Loucy (cell line): ENCODE results near the gene MAST4.

Source experiments
- H2AFZ ChIP-seq: fragments of 200-600 bp; sonication (generic); 2 replicates; pipeline ENCODE4 v1.6.0; 2016; ENCODE audit warnings: antibody characterized with exemption, mild to moderate bottlenecking, low read length, moderate library complexity
- H3F3A ChIP-seq: fragments of 200-600 bp; 2 replicates; pipeline ENCODE4 v1.6.0; 2016; ENCODE audit warnings: antibody characterized with exemption, low read depth, mild to moderate bottlenecking
- H3K27me3 ChIP-seq: fragments of 200-600 bp; sonication (generic); 2 replicates; pipeline ENCODE4 v1.6.1; 2014; ENCODE audit warnings: low read length, mild to moderate bottlenecking; ENCODE audit not compliant: insufficient read depth, poor library complexity, severe bottlenecking
- H3K36me3 ChIP-seq: fragments of 200-600 bp; sonication (generic); 2 replicates; pipeline ENCODE4 v1.6.1; 2016; ENCODE audit warnings: low read length; ENCODE audit not compliant: insufficient read depth
- H3K4me1 ChIP-seq: fragments of 200-600 bp; sonication (generic); 2 replicates; pipeline ENCODE4 v1.5.1; 2014; ENCODE audit warnings: low read length, mild to moderate bottlenecking; ENCODE audit not compliant: insufficient read depth, poor library complexity, severe bottlenecking
- H3K4me2 ChIP-seq: fragments of 200-600 bp; sonication (generic); 2 replicates; pipeline ENCODE4 v1.6.0; 2014; ENCODE audit warnings: antibody characterized with exemption, low read length, low read depth, mild to moderate bottlenecking; ENCODE audit not compliant: poor library complexity, severe bottlenecking
- H3K4me3 ChIP-seq: fragments of 200-600 bp; sonication (generic); 2 replicates; pipeline ENCODE4 v1.5.1; 2014; ENCODE audit warnings: low read length, mild to moderate bottlenecking, mixed read lengths; ENCODE audit not compliant: poor library complexity, severe bottlenecking
- H3K79me2 ChIP-seq: fragments of 200-600 bp; sonication (generic); 2 replicates; pipeline ENCODE4 v1.6.1; 2014; ENCODE audit warnings: low read length; ENCODE audit not compliant: insufficient read depth
- H3K9ac ChIP-seq: fragments of 200-600 bp; sonication (generic); 2 replicates; pipeline ENCODE4 v1.6.0; 2014; ENCODE audit warnings: mild to moderate bottlenecking, low read depth, low read length, moderate library complexity; ENCODE audit not compliant: poor library complexity, severe bottlenecking
- H3K9me2 ChIP-seq: fragments of 200-600 bp; sonication (generic); replicated peaks from 2 replicates; pipeline ENCODE4 v1.6.1; 2016; ENCODE audit warnings: low read depth, low read length, mixed read lengths
- H3K9me3 ChIP-seq: fragments of 200-600 bp; sonication (generic); 2 replicates; pipeline ENCODE4 v1.6.1; 2014; ENCODE audit warnings: mild to moderate bottlenecking, antibody characterized with exemption, low read length, low read depth; ENCODE audit not compliant: insufficient read depth
- H4K20me1 ChIP-seq: fragments of 200-600 bp; sonication (generic); 2 replicates; pipeline ENCODE4 v1.6.0; 2014; ENCODE audit warnings: antibody characterized with exemption, low read length, mild to moderate bottlenecking; ENCODE audit not compliant: insufficient read depth, poor library complexity, severe bottlenecking
- EZH2phosphoT487 ChIP-seq: fragments of 200-600 bp; IDR thresholded peaks from 2 replicates; pipeline ENCODE4 v1.6.1; 2018; ENCODE audit warnings: antibody characterized with exemption, mild to moderate bottlenecking, moderate library complexity, borderline replicate concordance
- TF ChIP-seq, protein P1 (sequence below): fragments of 200-600 bp; sonication (generic); conservative IDR thresholded peaks from 2 replicates; pipeline ENCODE4 v1.5.1; 2014; ENCODE audit warnings: mild to moderate bottlenecking, antibody characterized with exemption, low read length

The MAST4 gene

DNA sequence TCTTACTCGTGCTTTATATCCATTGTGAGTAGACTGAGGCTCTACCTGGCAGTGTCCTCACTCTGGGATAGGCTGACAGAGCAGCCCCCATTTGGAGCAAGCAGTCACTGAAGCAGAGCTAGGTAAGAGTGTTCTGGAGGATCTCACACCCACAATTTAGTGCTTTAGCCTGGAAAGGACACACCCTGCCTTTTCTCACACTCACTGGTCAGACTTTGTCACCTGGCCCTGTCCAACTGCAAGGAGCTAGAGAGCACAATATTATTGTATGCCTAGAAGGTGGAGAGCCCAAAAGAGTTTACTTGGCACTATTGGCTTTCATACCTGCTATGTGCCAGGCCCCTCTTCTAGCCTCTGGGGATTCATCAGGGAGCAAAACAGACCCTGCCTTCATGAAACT lies 141.9 kb downstream of the MAST4 start:
- Histone ChIP-seq H3K9ac (no peak overlapping the region), H4K20me1 (no peaks in the 10 kb centered on the region), H3K4me1 (no peaks in the 10 kb centered on the region), H3K4me3 (no peak overlapping the region), H3F3A (no peaks in the 10 kb centered on the region), H3K36me3 (no peaks in the 10 kb centered on the region), H3K9me2 (no peaks in the 10 kb centered on the region), H3K4me2 (no peak overlapping the region), H3K9me3 (no peaks in the 10 kb centered on the region), H3K79me2 (no peaks in the 10 kb centered on the region), H3K27me3 (no peaks in the 10 kb centered on the region), H2AFZ (no peak overlapping the region)
- TF ChIP-seq EZH2phosphoT487 = no peak
- TF ChIP-seq, protein P1, sequence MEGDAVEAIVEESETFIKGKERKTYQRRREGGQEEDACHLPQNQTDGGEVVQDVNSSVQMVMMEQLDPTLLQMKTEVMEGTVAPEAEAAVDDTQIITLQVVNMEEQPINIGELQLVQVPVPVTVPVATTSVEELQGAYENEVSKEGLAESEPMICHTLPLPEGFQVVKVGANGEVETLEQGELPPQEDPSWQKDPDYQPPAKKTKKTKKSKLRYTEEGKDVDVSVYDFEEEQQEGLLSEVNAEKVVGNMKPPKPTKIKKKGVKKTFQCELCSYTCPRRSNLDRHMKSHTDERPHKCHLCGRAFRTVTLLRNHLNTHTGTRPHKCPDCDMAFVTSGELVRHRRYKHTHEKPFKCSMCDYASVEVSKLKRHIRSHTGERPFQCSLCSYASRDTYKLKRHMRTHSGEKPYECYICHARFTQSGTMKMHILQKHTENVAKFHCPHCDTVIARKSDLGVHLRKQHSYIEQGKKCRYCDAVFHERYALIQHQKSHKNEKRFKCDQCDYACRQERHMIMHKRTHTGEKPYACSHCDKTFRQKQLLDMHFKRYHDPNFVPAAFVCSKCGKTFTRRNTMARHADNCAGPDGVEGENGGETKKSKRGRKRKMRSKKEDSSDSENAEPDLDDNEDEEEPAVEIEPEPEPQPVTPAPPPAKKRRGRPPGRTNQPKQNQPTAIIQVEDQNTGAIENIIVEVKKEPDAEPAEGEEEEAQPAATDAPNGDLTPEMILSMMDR = no peak

DNA sequence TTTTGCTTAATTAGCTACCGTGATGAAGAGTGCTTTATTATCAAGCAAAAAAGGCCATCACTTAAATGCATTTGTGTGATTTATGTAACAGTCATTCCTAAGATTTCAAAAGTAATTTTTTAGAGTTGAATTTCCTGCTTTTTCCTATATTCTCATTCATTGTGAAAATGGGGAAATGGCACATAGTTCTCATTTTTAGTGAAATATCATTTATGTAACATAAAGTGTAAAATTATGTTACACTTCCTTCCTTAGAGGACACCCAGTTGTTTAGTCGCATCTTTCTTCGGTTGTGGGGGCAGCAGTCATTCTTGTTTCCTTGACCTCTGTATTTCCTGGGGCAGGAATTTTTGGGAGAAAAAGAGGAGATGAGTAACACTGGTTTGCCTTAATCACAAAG lies 142.8 kb downstream of the MAST4 start:
- Histone ChIP-seq H3K79me2 (no peaks in the 10 kb centered on the region), H3K9ac (no peak overlapping the region), H3K4me3 (no peak overlapping the region), H3K9me2 (no peaks in the 10 kb centered on the region), H3K4me2 (no peak overlapping the region), H2AFZ (no peak overlapping the region), H4K20me1 (no peaks in the 10 kb centered on the region), H3K27me3 (no peaks in the 10 kb centered on the region), H3K9me3 (no peaks in the 10 kb centered on the region), H3F3A (no peaks in the 10 kb centered on the region), H3K4me1 (no peaks in the 10 kb centered on the region), H3K36me3 (no peaks in the 10 kb centered on the region)
- no peak for TF ChIP-seq EZH2phosphoT487
- TF ChIP-seq, protein P1 = no peak

DNA sequence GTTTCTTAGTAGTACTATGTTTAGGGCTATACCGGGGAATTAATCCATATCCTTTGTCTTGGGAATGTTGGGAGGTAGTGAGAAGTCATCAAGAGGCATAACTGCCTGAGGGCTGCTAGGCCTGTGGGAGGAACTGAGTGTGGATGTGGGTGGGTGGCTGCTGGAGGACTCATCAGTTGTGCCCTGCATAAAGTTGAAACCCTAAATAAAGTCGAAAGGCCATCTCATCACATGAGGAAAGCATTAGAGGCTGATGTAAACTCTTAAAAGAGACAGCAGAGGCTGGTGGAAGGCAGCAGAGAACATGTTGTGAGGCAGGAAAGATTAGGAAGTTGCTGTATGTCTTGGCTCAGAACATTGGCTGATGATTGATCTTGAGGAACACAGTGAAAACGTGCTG lies 143.8 kb downstream of the MAST4 start:
- H3K79me2 ChIP-seq = no peaks in the 10 kb centered on the region
- H3K9ac ChIP-seq = no peak overlapping the region
- no peaks in the 10 kb centered on the region for H3K36me3 ChIP-seq
- H4K20me1 ChIP-seq = no peaks in the 10 kb centered on the region
- H3K27me3 ChIP-seq = no peaks in the 10 kb centered on the region
- H2AFZ ChIP-seq = no peak overlapping the region
- H3K9me2 ChIP-seq = no peaks in the 10 kb centered on the region
- no peak overlapping the region for H3K4me2 ChIP-seq
- no peaks in the 10 kb centered on the region for H3K4me1 ChIP-seq
- H3K4me3 ChIP-seq = no peak overlapping the region
- H3F3A ChIP-seq = no peaks in the 10 kb centered on the region
- TF ChIP-seq EZH2phosphoT487 = no peak
- TF ChIP-seq, protein P1 = no peak
- no peaks in the 10 kb centered on the region for H3K9me3 ChIP-seq
